Measurements from ENCODE around the gene CHAF1A. TPM values are rescaled to one million over a fixed set of nuclear protein-coding genes. Genes with fewer than 3 reads are reported as not detected.
A peak's percentile ranks its signal among the peaks of the same experiment; 100 is the strongest.

Gene CHAF1A
- total and polyA plus RNA-seq, 2 of the 4 experiments (the other 2 are of a cell fraction), result 12.4 to 22.9 TPM

DNA sequence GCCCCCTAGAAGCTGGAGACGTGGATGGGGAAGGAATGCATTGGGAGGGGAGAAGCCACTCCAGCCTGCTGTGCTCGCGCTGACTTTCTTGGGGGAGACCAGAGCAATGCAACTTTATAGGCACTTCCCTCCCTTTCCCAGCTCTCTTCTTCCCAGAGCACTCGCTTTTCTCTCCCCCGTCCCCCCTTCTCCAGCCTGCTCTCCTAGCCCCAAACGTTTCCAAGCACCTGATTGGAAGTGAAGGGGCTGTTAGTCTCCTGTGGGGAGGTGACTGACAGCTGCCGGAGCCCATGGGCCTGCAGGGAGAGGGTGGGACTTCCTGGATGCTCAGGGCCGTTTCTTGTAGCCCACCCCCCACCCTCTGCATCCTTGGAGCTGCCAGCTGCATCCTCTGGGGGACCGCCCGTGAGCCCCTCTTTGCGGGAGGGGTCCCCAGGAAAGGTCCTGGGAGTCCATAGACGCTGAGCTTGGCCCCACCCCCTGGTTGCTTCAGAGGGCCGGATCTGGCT lies 72.1 kb downstream of the CHAF1A start:
- intact Hi-C loops (cut with micrococcal nuclease) (loop anchor here (5.0 kb wide), 1 partner anchor 163 kb away; the partner anchor contains the start of gene TNFAIP8L1), in situ Hi-C loops (cut with MboI; ENCODE audit: low sequenced_read_pairs) (no loop called here), dilution Hi-C loops (cut with HindIII; ENCODE audit: low sequenced_read_pairs, unreplicated experiment) (no loop called here)
- H3K14ac ChIP-seq (replicated peaks; ENCODE audit: low read depth, low read length), result peak overlapping the region; percentile 69
- TF ChIP-seq CTCF (conservative IDR thresholded peaks at IDR 0.05; ENCODE audit: low read depth, low read length) (no peak), CEBPB (IDR thresholded peaks at IDR 0.05; ENCODE audit: low read depth, low read length) (no peak), RFX5 (IDR thresholded peaks at IDR 0.05; ENCODE audit: low read depth, low read length) (no peak), MXI1 (IDR thresholded peaks at IDR 0.05; ENCODE audit: borderline replicate concordance, low read depth, low read length) (no peak)
- H3K4me3 ChIP-seq (ENCODE audit: insufficient read depth, low read depth, low read length), result peak overlapping the region; percentile 43
- H2BK20ac ChIP-seq (ENCODE audit: low read depth, low read length), result no peak overlapping the region
- H3K9ac ChIP-seq (ENCODE audit: low read depth, low read length), result peak overlapping the region; percentile 21
- peak overlapping the region; percentile 17; the same call in 1 of the 2 replicates for H3K56ac ChIP-seq (ENCODE audit: extremely low read depth, insufficient read depth, low read length)
- H2BK15ac ChIP-seq (ENCODE audit: low read depth, low read length), result no peak overlapping the region
- POLR2A ChIA-PET (ENCODE audit: unreplicated experiment), result interaction anchor here (0.6 kb wide), 1 partner anchor 179 kb away, joined by 5 read pairs; no protein-coding TSS in a partner anchor
- WGBS, 2 experiments (ENCODE audit: extremely low coverage in 2 of 2, insufficient read length in 1 of 2), result no CpG with 5 or more reads among the region's 13 CpGs
- H2BK120ac ChIP-seq (ENCODE audit: low read depth, low read length), result no peak overlapping the region
- H3K9me3 ChIP-seq (ENCODE audit: control insufficient read depth, insufficient read depth, low read length), result no peaks in the 10 kb centered on the region
- H3K9me1 ChIP-seq (ENCODE audit: insufficient read depth, low read length), result 0 out of 2 replicates have a peak, but pooled peaks cover 2% of the 10 kb centered on the region
- no TSS peak for BruUV-seq (replicated peaks)
- no peaks in the 10 kb centered on the region for H3K27me3 ChIP-seq (ENCODE audit: control insufficient read depth, insufficient read depth, low read length)
- H4K8ac ChIP-seq (ENCODE audit: low read depth in 2 of 2, low read length in 2 of 2), result peak overlapping the region in 1 of 2 experiments; percentile 93; a peak in 2 of 4 replicates
- peak; percentile 22 for ATAC-seq (ENCODE audit: low read depth)
- peak overlapping the region; percentile 87; the same call in 1 of the 2 replicates for H2AK5ac ChIP-seq (ENCODE audit: low read depth, low read length)
- peak overlapping the region; percentile 54 for H3K27ac ChIP-seq (ENCODE audit: insufficient read depth, low read length)
- H4K20me1 ChIP-seq (ENCODE audit: insufficient read depth, low read length), result peaks cover 18% of the 10 kb centered on the region
- H2AK9ac ChIP-seq (replicated peaks; ENCODE audit: low read depth, low read length, poor library complexity), result peak overlapping the region; percentile 87
- peak overlapping the region; percentile 74; the same call in 1 of the 2 replicates for H3K4ac ChIP-seq (ENCODE audit: low read depth, low read length)
- peak; percentile 68 for DNase-seq
- H3K18ac ChIP-seq (ENCODE audit: low read depth, low read length), result no peak overlapping the region
- H4K5ac ChIP-seq (ENCODE audit: low read depth, low read length), result peak overlapping the region; percentile 5; the same call in 1 of the 2 replicates
- CTCF ChIA-PET, result no interaction called here
- H2AFZ ChIP-seq (replicated peaks; ENCODE audit: low read length, poor library complexity), result peak overlapping the region; percentile 90
- no peak overlapping the region for H2BK5ac ChIP-seq (ENCODE audit: low read depth, low read length, poor library complexity, severe bottlenecking)
- H3K4me1 ChIP-seq (ENCODE audit: control insufficient read depth, insufficient read depth, low read length), result peaks cover 4% of the 10 kb centered on the region
- peaks cover 26% of the 10 kb centered on the region for H3K36me3 ChIP-seq (ENCODE audit: control insufficient read depth, insufficient read depth, low read length)
- H3K23ac ChIP-seq (ENCODE audit: low read depth, low read length), result peak overlapping the region; percentile 86; the same call in 1 of the 2 replicates
- H3K79me1 ChIP-seq (ENCODE audit: low read depth in 1 of 2, low read length in 2 of 2), result peaks cover 7 to 45% of the 10 kb centered on the region in 2 experiments
- H4K91ac ChIP-seq (ENCODE audit: insufficient read depth, low read depth, low read length), result peak overlapping the region; percentile 43; the same call in 1 of the 2 replicates
- peak overlapping the region; percentile 89 for H3K4me2 ChIP-seq (ENCODE audit: low read depth, low read length)
